HCT116 (cell line): ENCODE measurements around the gene WLS. TPM values are rescaled to one million over a fixed set of nuclear protein-coding genes. Genes with fewer than 3 reads are reported as not detected.

Experiments used
- ATAC-seq: fragments of 200-7000 bp; cut with Tn5 transposase; 2 replicates; pipeline ENCODE4 v1.9.1; 2020; ENCODE audit warnings: mild to moderate bottlenecking, moderate library complexity
- BruUV-seq: library from RNA; stranded (reverse); fragments of 400-500 nt; replicated peaks from 2 replicates; lab custom pipeline; 2021; lab: Mats Ljungman, UMichigan
- CTCF ChIA-PET: fragments of 300-600 bp; sonication (Branson Sonifier 250); formaldehyde crosslinking; loops from one replicate; lab custom pipeline; 2021; ENCODE audit warnings: antibody characterized with exemption; lab: Charles Lee
- POLR2A ChIA-PET: fragments of 300-600, 350-600 bp; sonication (Branson Sonifier 250); formaldehyde crosslinking; loops from one replicate; lab custom pipeline; 2021; ENCODE audit warnings: antibody characterized with exemption; lab: Charles Lee
- RAD21 ChIA-PET, 2 experiments: fragments of 300-600 bp; sonication (Branson Sonifier 250); formaldehyde crosslinking; loops; one replicate each; lab custom pipeline; 2023; ENCODE audit warnings: low total read pairs in 2 of 2; ENCODE audit not compliant: uncharacterized antibody in 2 of 2, unreplicated experiment in 2 of 2, low non-redundant PET in 1 of 2; lab: Charles Lee
- DNase-seq: peaks from one replicate; pipeline ENCODE4 v3.0.0-alpha.2; 2010; ENCODE audit warnings: low read depth, low spot score
- H2AFZ ChIP-seq: fragments of 200-600 bp; shearing (Covaris generic), sonication (generic); 2 replicates; pipeline ENCODE4 v1.6.1; 2017; ENCODE audit warnings: low read depth, mixed run types, mixed read lengths, antibody characterized with exemption, low read length; ENCODE audit not compliant: poor library complexity, severe bottlenecking
- H3K27ac ChIP-seq: 2 replicates; pipeline ENCODE4 v1.5.1; 2012; ENCODE audit warnings: low read depth, low read length
- H3K27me3 ChIP-seq: fragments of 200-600 bp; sonication (generic); 2 replicates; pipeline ENCODE4 v1.6.1; 2016; ENCODE audit warnings: mixed run types, low read length, mixed read lengths; ENCODE audit not compliant: insufficient read depth
- H3K36me3 ChIP-seq, 2 experiments: fragments of 200-500 bp in 1 of 2; fragments of 200-600 bp in 1 of 2; sonication (Bioruptor generic) in 1 of 2; sonication (generic) in 1 of 2; 2 replicates each; pipeline versions ENCODE4 v1.5.1 to v1.6.1; 2014 to 2016; ENCODE audit warnings: low read length in 2 of 2, inconsistent platforms in 1 of 2, mixed read lengths in 1 of 2, mixed run types in 1 of 2; ENCODE audit not compliant: insufficient read depth in 2 of 2, control insufficient read depth in 1 of 2
- H3K4me1 ChIP-seq, 2 experiments: fragments of 200-600 bp in 1 of 2; sonication (generic) in 1 of 2; 2 replicates each; pipeline versions ENCODE4 v1.5.1 to v1.6.1; 2012 to 2017; ENCODE audit warnings: low read length in 2 of 2, inconsistent platforms in 1 of 2, mild to moderate bottlenecking in 1 of 2, mixed read lengths in 1 of 2, mixed run types in 1 of 2, moderate library complexity in 1 of 2; ENCODE audit not compliant: insufficient read depth in 2 of 2, control insufficient read depth in 1 of 2
- H3K4me2 ChIP-seq: fragments of 200-600 bp; sonication (generic); 2 replicates; pipeline ENCODE4 v1.6.1; 2017; ENCODE audit warnings: mixed run types, low read length, mixed read lengths
- H3K4me3 ChIP-seq, 2 experiments: fragments of 200-600 bp in 1 of 2; sonication (generic) in 1 of 2; replicated peaks in 1 of 2; 2 replicates each; pipeline ENCODE4 v1.5.1; 2011 to 2016; ENCODE audit warnings: low read length in 2 of 2, control low read depth in 1 of 2, low read depth in 1 of 2, mild to moderate bottlenecking in 1 of 2, mixed read lengths in 1 of 2, mixed run types in 1 of 2
- H3K79me2 ChIP-seq: fragments of 200-600 bp; sonication (generic); 2 replicates; pipeline ENCODE4 v1.6.1; 2017; ENCODE audit warnings: mild to moderate bottlenecking, mixed run types, low read length, moderate library complexity, mixed read lengths; ENCODE audit not compliant: insufficient read depth
- H3K9ac ChIP-seq: fragments of 200-600 bp; sonication (generic); 2 replicates; pipeline ENCODE4 v1.6.1; 2016; ENCODE audit warnings: low read length, mixed read lengths
- H3K9me2 ChIP-seq: fragments of 200-600 bp; sonication (generic), shearing (Covaris generic); 2 replicates; pipeline ENCODE4 v1.6.1; 2017; ENCODE audit warnings: mixed run types, mild to moderate bottlenecking, moderate library complexity; ENCODE audit not compliant: insufficient read depth
- H3K9me3 ChIP-seq, 2 experiments: fragments of 200-500 bp in 1 of 2; fragments of 200-600 bp in 1 of 2; sonication (Bioruptor generic) in 1 of 2; sonication (generic) in 1 of 2; 2 replicates each; pipeline ENCODE4 v1.6.1; 2014 to 2017; ENCODE audit warnings: low read length in 2 of 2, mixed read lengths in 2 of 2, inconsistent platforms in 1 of 2, low read depth in 1 of 2, mild to moderate bottlenecking in 1 of 2, mixed run types in 1 of 2, moderate library complexity in 1 of 2; ENCODE audit not compliant: control insufficient read depth in 1 of 2, insufficient read depth in 1 of 2
- H4K20me1 ChIP-seq: fragments of 200-600 bp; sonication (generic), shearing (Covaris generic); 2 replicates; pipeline ENCODE4 v1.6.1; 2017; ENCODE audit warnings: mixed run types, mild to moderate bottlenecking, moderate library complexity; ENCODE audit not compliant: insufficient read depth
- CBX3 ChIP-seq: IDR thresholded peaks from 2 replicates; pipeline ENCODE4 v1.6.1; 2012; ENCODE audit warnings: low read depth
- EZH2 ChIP-seq: fragments of 200-600 bp; sonication (generic); IDR thresholded peaks from 2 replicates; pipeline ENCODE4 v1.6.1; 2017; ENCODE audit warnings: antibody characterized with exemption, mixed run types
- FOSL1 ChIP-seq: IDR thresholded peaks from 2 replicates; pipeline ENCODE4 v1.6.1; 2012; ENCODE audit warnings: low read depth
- REST ChIP-seq: IDR thresholded peaks from 2 replicates; pipeline ENCODE4 v1.6.1; 2012; ENCODE audit warnings: low read depth
- SRF ChIP-seq: IDR thresholded peaks from 2 replicates; pipeline ENCODE4 v1.6.1; 2012; ENCODE audit warnings: low read depth
- YY1 ChIP-seq: IDR thresholded peaks from 2 replicates; pipeline ENCODE4 v1.6.1; 2011; ENCODE audit warnings: low read length, low read depth, moderate library complexity, mild to moderate bottlenecking; ENCODE audit not compliant: insufficient replicate concordance; ENCODE audit errors: extremely low read depth
- intact Hi-C: fragments of 100-400 bp; cut with micrococcal nuclease; formaldehyde crosslinking; loops from 2 replicates; pipeline ENCODE4 v1.10.0; 2022
- total RNA-seq: library from RNA; stranded (reverse); gene quantifications from one replicate; pipeline ENCODE4 v1.2.1, GENCODE V29; 2021; ENCODE audit not compliant: unreplicated experiment
- TF ChIP-seq, protein P1 (sequence below), 3 experiments: fragments of 200-600 bp in 1 of 3; sonication (generic) in 1 of 3; IDR thresholded peaks in 2 of 3; conservative IDR thresholded peaks in 1 of 3; 2 replicates each; pipeline ENCODE4 v1.5.1; 2012 to 2017; ENCODE audit warnings: low read depth in 2 of 3, low read length in 2 of 3, antibody characterized with exemption in 1 of 3, borderline replicate concordance in 1 of 3, control low read depth in 1 of 3, mild to moderate bottlenecking in 1 of 3, mixed read lengths in 1 of 3, mixed run types in 1 of 3, moderate library complexity in 1 of 3; ENCODE audit not compliant: insufficient read depth in 1 of 3

Gene WLS
- total RNA-seq, 1 experiment from 2014 or later = 38.0 TPM

DNA sequence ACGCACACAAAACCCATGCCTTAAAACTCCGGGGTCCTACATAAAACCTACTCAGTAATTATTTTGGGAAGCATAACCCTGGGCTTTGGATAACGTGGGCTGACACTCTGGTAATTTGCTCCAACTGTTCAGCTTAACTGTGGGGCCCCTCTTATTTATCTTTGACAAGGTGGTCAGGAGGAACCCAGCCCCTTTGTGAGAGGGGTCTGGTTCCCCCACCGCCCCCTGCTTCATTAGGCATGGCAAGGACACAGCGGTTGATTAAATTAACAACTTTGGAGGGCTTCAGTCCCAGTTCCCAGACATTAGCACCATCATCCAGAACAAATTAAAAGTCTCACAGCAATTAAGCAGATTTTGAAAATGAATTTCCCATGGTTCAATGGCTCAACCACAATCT is 14.7 kb downstream of the WLS start (continued):
- TF ChIP-seq REST (no peak), FOSL1 (no peak)

DNA sequence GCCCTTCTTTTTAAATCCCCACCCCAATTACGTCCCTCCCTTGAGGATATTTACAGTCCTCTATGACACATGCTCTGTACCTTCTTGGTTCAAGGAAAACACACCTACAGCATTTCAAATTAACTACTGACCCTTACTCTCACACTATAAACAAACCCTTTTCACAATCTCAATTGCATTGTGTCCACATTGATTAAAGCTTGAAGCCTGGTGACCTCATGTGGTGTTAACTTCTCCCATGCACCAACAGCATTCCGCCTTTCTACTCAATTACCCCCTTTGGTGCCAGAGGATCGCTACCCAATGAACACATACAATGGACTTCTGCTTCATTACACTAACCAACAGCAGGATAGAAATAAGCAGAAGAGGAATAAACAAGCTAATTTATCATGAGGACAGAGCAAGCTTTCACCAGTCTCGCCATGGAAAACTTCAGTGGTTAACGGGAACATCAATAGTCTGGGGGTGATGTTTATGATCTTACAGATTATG is 15.2 kb downstream of the WLS start:
- Histone ChIP-seq H3K27me3 (no peaks in the 10 kb centered on the region), H3K9me2 (no peaks in the 10 kb centered on the region)
- TF ChIP-seq REST = no peak
- TF ChIP-seq CBX3 = no peak
- TF ChIP-seq, protein P1, sequence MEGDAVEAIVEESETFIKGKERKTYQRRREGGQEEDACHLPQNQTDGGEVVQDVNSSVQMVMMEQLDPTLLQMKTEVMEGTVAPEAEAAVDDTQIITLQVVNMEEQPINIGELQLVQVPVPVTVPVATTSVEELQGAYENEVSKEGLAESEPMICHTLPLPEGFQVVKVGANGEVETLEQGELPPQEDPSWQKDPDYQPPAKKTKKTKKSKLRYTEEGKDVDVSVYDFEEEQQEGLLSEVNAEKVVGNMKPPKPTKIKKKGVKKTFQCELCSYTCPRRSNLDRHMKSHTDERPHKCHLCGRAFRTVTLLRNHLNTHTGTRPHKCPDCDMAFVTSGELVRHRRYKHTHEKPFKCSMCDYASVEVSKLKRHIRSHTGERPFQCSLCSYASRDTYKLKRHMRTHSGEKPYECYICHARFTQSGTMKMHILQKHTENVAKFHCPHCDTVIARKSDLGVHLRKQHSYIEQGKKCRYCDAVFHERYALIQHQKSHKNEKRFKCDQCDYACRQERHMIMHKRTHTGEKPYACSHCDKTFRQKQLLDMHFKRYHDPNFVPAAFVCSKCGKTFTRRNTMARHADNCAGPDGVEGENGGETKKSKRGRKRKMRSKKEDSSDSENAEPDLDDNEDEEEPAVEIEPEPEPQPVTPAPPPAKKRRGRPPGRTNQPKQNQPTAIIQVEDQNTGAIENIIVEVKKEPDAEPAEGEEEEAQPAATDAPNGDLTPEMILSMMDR (IDR thresholded peaks at IDR 0.05 in 2 of 3, conservative IDR thresholded peaks at IDR 0.05 in 1 of 3; ENCODE audit: borderline replicate concordance in 1 of 3, insufficient read depth in 1 of 3, low read depth in 2 of 3, low read length in 2 of 3) = no peak
- TF ChIP-seq YY1 = no peak
- TF ChIP-seq EZH2 = no peak
- no peak for TF ChIP-seq SRF
- TF ChIP-seq, all 23 proteins: peak for 0
- CTCF ChIA-PET = interaction anchor here (1.8 kb wide), 1 partner anchor 15 kb away, joined by 3 read pairs; the partner anchor contains the start of gene WLS
- intact Hi-C loops = no loop called here
- 0 out of 2 replicates have a peak, but pooled peaks cover 3% of the 10 kb centered on the region for H4K20me1 ChIP-seq
- RAD21 ChIA-PET = no interaction called here
- no peaks in the 10 kb centered on the region for H3K9me3 ChIP-seq
- no peak overlapping the region for H3K9ac ChIP-seq
- DNase-seq = no peak
- H2AFZ ChIP-seq = no peak overlapping the region
- POLR2A ChIA-PET = no interaction called here
- BruUV-seq = no TSS peak
- H3K4me2 ChIP-seq = no peak overlapping the region
- no peak overlapping the region for H3K4me3 ChIP-seq
- no peak overlapping the region for H3K27ac ChIP-seq
- H3K79me2 ChIP-seq = peaks cover 8% of the 10 kb centered on the region
- H3K4me1 ChIP-seq = peaks cover 10 to 18% of the 10 kb centered on the region in 2 experiments
- no peak for ATAC-seq
- no peaks in the 10 kb centered on the region for H3K36me3 ChIP-seq
